Gastroesophageal sphincter (tissue), 3 donors: ENCODE measurements around the gene BBS1.

Source experiments
- POLR2A ChIP-seq, 2 donors: fragments of 450-650 bp; IDR thresholded peaks; one replicate each; pipeline ENCODE4 v1.6.1; 2017; ENCODE audit warnings: antibody characterized with exemption in 2 of 2, mild to moderate bottlenecking in 2 of 2, moderate library complexity in 1 of 2
- POLR2AphosphoS5 ChIP-seq: sonication (generic); formaldehyde crosslinking; IDR thresholded peaks from one replicate; pipeline ENCODE4 v1.6.1; 2017; ENCODE audit warnings: antibody characterized with exemption
- TF ChIP-seq, protein P1 (sequence below), 4 experiments: fragments of 200-600 bp in 2 of 4; fragments of 450-650 bp in 2 of 4; sonication (generic) in 1 of 4; IDR thresholded peaks; one replicate each; pipeline ENCODE4 v1.5.1; 2017 to 2019; ENCODE audit warnings: antibody characterized with exemption in 4 of 4, mild to moderate bottlenecking in 2 of 4, moderate library complexity in 2 of 4

- TF ChIP-seq, protein P1, sequence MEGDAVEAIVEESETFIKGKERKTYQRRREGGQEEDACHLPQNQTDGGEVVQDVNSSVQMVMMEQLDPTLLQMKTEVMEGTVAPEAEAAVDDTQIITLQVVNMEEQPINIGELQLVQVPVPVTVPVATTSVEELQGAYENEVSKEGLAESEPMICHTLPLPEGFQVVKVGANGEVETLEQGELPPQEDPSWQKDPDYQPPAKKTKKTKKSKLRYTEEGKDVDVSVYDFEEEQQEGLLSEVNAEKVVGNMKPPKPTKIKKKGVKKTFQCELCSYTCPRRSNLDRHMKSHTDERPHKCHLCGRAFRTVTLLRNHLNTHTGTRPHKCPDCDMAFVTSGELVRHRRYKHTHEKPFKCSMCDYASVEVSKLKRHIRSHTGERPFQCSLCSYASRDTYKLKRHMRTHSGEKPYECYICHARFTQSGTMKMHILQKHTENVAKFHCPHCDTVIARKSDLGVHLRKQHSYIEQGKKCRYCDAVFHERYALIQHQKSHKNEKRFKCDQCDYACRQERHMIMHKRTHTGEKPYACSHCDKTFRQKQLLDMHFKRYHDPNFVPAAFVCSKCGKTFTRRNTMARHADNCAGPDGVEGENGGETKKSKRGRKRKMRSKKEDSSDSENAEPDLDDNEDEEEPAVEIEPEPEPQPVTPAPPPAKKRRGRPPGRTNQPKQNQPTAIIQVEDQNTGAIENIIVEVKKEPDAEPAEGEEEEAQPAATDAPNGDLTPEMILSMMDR (IDR thresholded peaks at IDR 0.05), result no peak
- no peak for TF ChIP-seq POLR2AphosphoS5
- TF ChIP-seq POLR2A (IDR thresholded peaks at IDR 0.05), result no peak
These were observed 25.5 kb upstream of the BBS1 start for GRCh38 chr11:66484806-66485380.
